ENCODE data around the gene C1QTNF12. TPM values are rescaled to one million over a fixed set of nuclear protein-coding genes. Genes with fewer than 3 reads are reported as not detected.

C1QTNF12 gene
- total RNA-seq, 4 donors from 2014 or later: 0.79 to 3.0 (median 1.7) TPM; not detected in 1

- peaks cover 9 to 30% (median 11%) of the 10 kb centered on the region in 3 donors for H3K4me1 ChIP-seq
- intact Hi-C loops (cut with DNase I): loop anchor here (5.0 to 10.0 kb wide), 2 partner anchors 168 to 255 kb away; no protein-coding TSS in a partner anchor
- 17 to 45% methylated on average over 1 to 12 of the region's 15 CpGs for WGBS, 2 donors
- H3K9me3 ChIP-seq: no peaks in the 10 kb centered on the region
- peak; percentile 46 to 85 (median 66) for TF ChIP-seq CTCF (IDR thresholded peaks at IDR 0.05)
- TF ChIP-seq POLR2A (IDR thresholded peaks at IDR 0.05): no peak
- peaks cover 0 to 30% (median under 1%) of the 10 kb centered on the region in 3 donors for H3K36me3 ChIP-seq
- peaks cover 0 to 33% (median 0%) of the 10 kb centered on the region in 4 donors for H3K27me3 ChIP-seq
- H3K27ac ChIP-seq: no peak overlapping the region
- no peak for DNase-seq
- no peak overlapping the region for H3K4me3 ChIP-seq
These were observed 43.8 kb upstream of the C1QTNF12 start for GRCh38 chr1:1290238-1290731.

GRCh38 chr1:1287288-1288110 is 41.0 kb upstream of the C1QTNF12 start:
- Histone ChIP-seq H3K4me1 (peaks cover 9 to 43% (median 11%) of the 10 kb centered on the region in 3 donors), H3K9me3 (no peaks in the 10 kb centered on the region), H3K27me3 (peaks cover 0 to 44% (median 0%) of the 10 kb centered on the region in 4 donors), H3K4me3 (no peak overlapping the region), H3K36me3 (peaks cover 0 to 2% (median 0%) of the 10 kb centered on the region in 3 donors), H3K27ac (no peak overlapping the region)
- TF ChIP-seq POLR2A (IDR thresholded peaks at IDR 0.05): no peak
- no peak for TF ChIP-seq CTCF (IDR thresholded peaks at IDR 0.05)
- 37 to 79% methylated on average over 2 to 18 of the region's 46 CpGs for WGBS, 2 donors
- intact Hi-C loops (cut with DNase I): no loop called here
- DNase-seq: no peak

- TF ChIP-seq CTCF (IDR thresholded peaks at IDR 0.05) (no peak), POLR2A (IDR thresholded peaks at IDR 0.05) (no peak)
- Histone ChIP-seq H3K27me3 (peaks cover 0 to 44% (median 0%) of the 10 kb centered on the region in 4 donors), H3K4me3 (no peak overlapping the region), H3K27ac (no peak overlapping the region), H3K36me3 (no peaks in the 10 kb centered on the region), H3K9me3 (no peaks in the 10 kb centered on the region), H3K4me1 (peaks cover 15 to 43% (median 16%) of the 10 kb centered on the region in 3 donors)
- WGBS, 2 donors: 20 to 50% methylated on average over 1 to 2 of the region's 50 CpGs
- intact Hi-C loops (cut with DNase I): no loop called here
- DNase-seq: no peak
These were observed 40.1 kb upstream of the C1QTNF12 start for GRCh38 chr1:1286313-1287261.

GRCh38 chr1:1285611-1286311 is 39.2 kb upstream of the C1QTNF12 start:
- 53% methylated on average over 3 of the region's 37 CpGs; no CpG with 5 or more reads in 1 of the 2 donors for WGBS, 2 donors
- no peak for DNase-seq
- intact Hi-C loops (cut with DNase I): no loop called here
- Histone ChIP-seq H3K27ac (no peak overlapping the region), H3K27me3 (peaks cover 0 to 44% (median 0%) of the 10 kb centered on the region in 4 donors), H3K9me3 (no peaks in the 10 kb centered on the region), H3K4me3 (no peak overlapping the region), H3K36me3 (no peaks in the 10 kb centered on the region), H3K4me1 (peaks cover 10 to 40% (median 10%) of the 10 kb centered on the region in 3 donors)
- TF ChIP-seq CTCF (IDR thresholded peaks at IDR 0.05) (no peak), POLR2A (IDR thresholded peaks at IDR 0.05) (no peak)

All from esophagus squamous epithelium (tissue), 5 donors.